Stimulated activated CD4-positive, alpha-beta T cell treated with anti-CD3 and anti-CD28 coated beads, Interleukin-1b, Interleukin-23, amount 100 ng/mL, for 48 hours (primary cell): ENCODE measurements around the gene SIAH2.

Source experiments
- DNase-seq: peaks from one replicate; pipeline ENCODE4 v3.0.0-alpha.2; 2020

SIAH2 gene

GRCh38 chr3:150733373-150733935, 29.5 kb downstream of the SIAH2 start:
- DNase-seq, result no peak

GRCh38 chr3:150729682-150730360, 33.1 kb downstream of the SIAH2 start:
- DNase-seq, result no peak

GRCh38 chr3:150727653-150728502, 35.1 kb downstream of the SIAH2 start:
- no peak for DNase-seq

- no peak for DNase-seq
Observed at GRCh38 chr3:150725548-150725947, 37.4 kb downstream of the SIAH2 start.

GRCh38 chr3:150723946-150724345, 39.0 kb downstream of the SIAH2 start:
- DNase-seq, result no peak

- DNase-seq, result no peak
Observed at GRCh38 chr3:150722267-150722666, 40.7 kb downstream of the SIAH2 start.

GRCh38 chr3:150721285-150722130, 41.5 kb downstream of the SIAH2 start:
- DNase-seq, result no peak

GRCh38 chr3:150720444-150720843, 42.5 kb downstream of the SIAH2 start:
- no peak for DNase-seq

- no peak for DNase-seq
Observed at GRCh38 chr3:150710097-150710496, 52.9 kb downstream of the SIAH2 start.

GRCh38 chr3:150703756-150704344, 59.1 kb downstream of the SIAH2 start, which contains the start of gene ERICH6:
ERICH6 (minus strand) TSS chr3:150703920; CDS start chr3:150703898, 22 bp downstream.
- DNase-seq, result peak; percentile 89

GRCh38 chr3:150703299-150703755, 59.6 kb downstream of the SIAH2 start:
- DNase-seq, result peak; percentile 9

GRCh38 chr3:150699068-150699639, 63.8 kb downstream of the SIAH2 start:
- DNase-seq, result no peak

GRCh38 chr3:150697646-150698045, 65.3 kb downstream of the SIAH2 start:
- no peak for DNase-seq

GRCh38 chr3:150691414-150692040, 71.4 kb downstream of the SIAH2 start:
- no peak for DNase-seq
